GM13976 (cell line): ENCODE measurements around the gene AOX1.

ENCODE experiments used
- DNase-seq: peaks from one replicate; pipeline ENCODE4 v3.0.0; 2012; ENCODE audit warnings: low spot score
- CTCF ChIP-seq: IDR thresholded peaks from 2 replicates; pipeline ENCODE4 v1.5.1; 2012; ENCODE audit warnings: borderline replicate concordance, mild to moderate bottlenecking; ENCODE audit not compliant: insufficient read depth; ENCODE audit errors: extremely low read depth, missing control alignments, control extremely low read depth
- in situ Hi-C: fragments of 300-500 bp; cut with MboI; formaldehyde crosslinking; loops from one replicate; pipeline ENCODE4 v1.12.0; 2022; ENCODE audit warnings: low sequenced_read_pairs, mixed read lengths, inconsistent platforms; ENCODE audit not compliant: unreplicated experiment

The AOX1 gene

GRCh38 chr2:200617156-200618053 lies 31.6 kb downstream of the AOX1 start:
- TF ChIP-seq CTCF, result no peak
- no peak for DNase-seq
- in situ Hi-C loops, result no loop called here

DNA sequence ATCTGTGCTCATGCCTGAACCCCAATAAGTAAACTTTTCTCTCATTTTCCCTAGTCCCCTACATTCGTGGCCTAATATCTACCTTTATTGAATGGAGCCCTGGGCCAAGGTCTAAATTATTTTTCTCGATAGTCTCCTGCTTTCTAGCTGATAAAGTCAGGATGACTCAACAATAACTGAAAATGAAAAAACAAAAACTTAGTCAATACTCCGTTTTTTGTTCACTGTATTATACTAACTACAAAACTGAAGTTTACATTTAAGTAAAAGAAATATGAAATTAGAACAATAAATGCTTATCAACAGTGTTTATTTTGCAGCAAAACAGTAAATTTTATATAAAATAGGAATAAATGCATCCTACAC lies 32.2 kb downstream of the AOX1 start:
- DNase-seq, result no peak
- in situ Hi-C loops, result no loop called here
- TF ChIP-seq CTCF, result no peak

GRCh38 chr2:200618590-200619021 lies 32.8 kb downstream of the AOX1 start:
- no peak for TF ChIP-seq CTCF
- DNase-seq, result no peak
- in situ Hi-C loops, result no loop called here

GRCh38 chr2:200619279-200619678 lies 33.5 kb downstream of the AOX1 start:
- no peak for TF ChIP-seq CTCF
- no peak for DNase-seq
- in situ Hi-C loops, result no loop called here

DNA sequence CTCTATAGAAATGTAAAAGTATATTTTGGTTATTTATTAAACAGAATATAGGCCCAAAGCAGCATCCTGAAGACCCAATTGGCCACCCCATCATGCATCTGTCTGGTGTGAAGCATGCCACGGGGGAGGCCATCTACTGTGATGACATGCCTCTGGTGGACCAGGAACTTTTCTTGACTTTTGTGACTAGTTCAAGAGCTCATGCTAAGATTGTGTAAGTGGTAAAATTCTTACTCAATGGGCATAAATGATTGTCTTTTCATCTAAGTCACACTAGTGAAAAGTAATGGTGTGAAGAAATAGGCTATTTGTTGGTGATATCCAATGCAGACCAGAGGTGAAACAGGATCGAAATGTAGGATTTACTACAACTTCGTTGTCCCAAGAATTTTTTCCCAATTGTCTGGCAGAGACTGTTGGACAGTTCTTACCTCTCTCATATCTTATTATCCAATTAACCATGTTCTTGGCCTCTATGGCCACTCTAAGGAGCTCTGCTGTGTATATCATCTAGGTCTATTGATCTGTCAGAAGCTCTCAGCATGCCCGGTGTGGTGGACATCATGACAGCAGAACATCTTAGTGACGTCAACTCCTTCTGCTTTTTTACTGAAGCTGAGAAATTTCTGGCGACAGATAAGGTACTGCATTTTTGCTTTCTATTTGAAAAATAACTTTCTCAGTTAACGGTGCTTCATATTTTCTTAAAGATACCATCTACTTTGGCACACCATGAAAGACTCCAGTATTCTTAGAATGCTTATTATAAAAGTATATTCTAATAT lies 35.0 kb downstream of the AOX1 start:
- in situ Hi-C loops, result no loop called here
- TF ChIP-seq CTCF, result no peak
- no peak for DNase-seq

DNA sequence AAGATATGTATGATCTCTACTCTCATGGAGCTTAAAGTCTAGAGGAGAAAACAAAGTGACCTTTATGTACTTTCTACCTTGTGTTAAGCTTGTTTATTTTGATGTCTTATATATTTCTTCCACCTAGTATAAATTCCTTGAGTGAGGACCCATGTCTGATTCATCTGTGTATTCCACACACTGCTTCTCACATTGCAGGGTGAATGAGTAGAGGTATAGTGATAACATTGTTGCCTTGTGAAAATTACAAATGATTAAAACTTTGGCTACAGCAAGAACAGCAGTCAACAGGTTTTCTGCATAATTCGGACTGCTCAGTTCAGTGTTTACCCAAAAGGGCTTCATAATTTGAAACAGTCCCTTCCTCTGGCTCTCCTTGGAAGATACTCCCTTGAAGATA lies 36.3 kb downstream of the AOX1 start:
- no peak for DNase-seq
- in situ Hi-C loops, result no loop called here

More for the DNA sequence above, 36.3 kb downstream of the AOX1 start:
- TF ChIP-seq CTCF, result no peak
